WERI-Rb-1 (cell line): ENCODE measurements around the gene GPR132.

ENCODE experiments used
- DNase-seq: peaks from one replicate; pipeline ENCODE4 v3.0.0-alpha.2; 2020
- H3K27ac ChIP-seq: fragments of 250-450 bp; sonication (Bioruptor Pico); 2 replicates; pipeline ENCODE4 v1.5.1; 2020; ENCODE audit warnings: mild to moderate bottlenecking, moderate library complexity
- H3K27me3 ChIP-seq: fragments of 250-450 bp; sonication (Bioruptor Pico); 2 replicates; pipeline ENCODE4 v1.5.1; 2021; ENCODE audit warnings: mild to moderate bottlenecking, low read depth, moderate library complexity; ENCODE audit not compliant: insufficient read depth, severe bottlenecking
- H3K36me3 ChIP-seq: fragments of 250-450 bp; sonication (Bioruptor Pico); 2 replicates; pipeline ENCODE4 v1.5.1; 2020; ENCODE audit warnings: mild to moderate bottlenecking, moderate library complexity
- H3K4me3 ChIP-seq: 2 replicates; pipeline ENCODE4 v1.5.1; 2011; ENCODE audit warnings: low read depth, mild to moderate bottlenecking, control low read depth, low read length
- H3K9me3 ChIP-seq: fragments of 250-450 bp; sonication (Bioruptor Pico); 2 replicates; pipeline ENCODE4 v1.5.1; 2021; ENCODE audit warnings: mild to moderate bottlenecking, moderate library complexity; ENCODE audit not compliant: severe bottlenecking
- CTCF ChIP-seq: IDR thresholded peaks from 2 replicates; pipeline ENCODE4 v1.5.1; 2011; ENCODE audit warnings: low read depth, mild to moderate bottlenecking, control low read depth, inconsistent platforms, low read length

Gene GPR132

GRCh38 chr14:105092171-105093037 lies 27.2 kb upstream of the GPR132 start:
- H3K27me3 ChIP-seq, result no peaks in the 10 kb centered on the region
- peak; percentile 83 for DNase-seq
- TF ChIP-seq CTCF, result no peak
- H3K9me3 ChIP-seq, result no peaks in the 10 kb centered on the region
- no peaks in the 10 kb centered on the region for H3K36me3 ChIP-seq
- H3K27ac ChIP-seq, result peak overlapping the region; percentile 79
- peak overlapping the region; percentile 57 for H3K4me3 ChIP-seq

- TF ChIP-seq CTCF, result no peak
- Histone ChIP-seq H3K4me3 (no peak overlapping the region), H3K9me3 (no peaks in the 10 kb centered on the region), H3K27ac (peak overlapping the region; percentile 79), H3K36me3 (no peaks in the 10 kb centered on the region), H3K27me3 (no peaks in the 10 kb centered on the region)
- DNase-seq, result no peak
Observed at GRCh38 chr14:105091517-105092170, 26.4 kb upstream of the GPR132 start.

- Histone ChIP-seq H3K36me3 (no peaks in the 10 kb centered on the region), H3K27me3 (no peaks in the 10 kb centered on the region), H3K27ac (peak overlapping the region; percentile 26), H3K9me3 (no peaks in the 10 kb centered on the region), H3K4me3 (no peak overlapping the region)
- TF ChIP-seq CTCF, result no peak
- DNase-seq, result no peak
Observed at GRCh38 chr14:105091054-105091516, 25.9 kb upstream of the GPR132 start.

- no peaks in the 10 kb centered on the region for H3K36me3 ChIP-seq
- H3K4me3 ChIP-seq, result no peak overlapping the region
- no peaks in the 10 kb centered on the region for H3K27me3 ChIP-seq
- H3K9me3 ChIP-seq, result no peaks in the 10 kb centered on the region
- DNase-seq, result peak; percentile 93
- peak overlapping the region; percentile 26 for H3K27ac ChIP-seq
- TF ChIP-seq CTCF, result peak; percentile 96
Observed at GRCh38 chr14:105090493-105091053, 25.3 kb upstream of the GPR132 start.

- H3K27ac ChIP-seq, result peak overlapping the region; percentile 21
- no peaks in the 10 kb centered on the region for H3K27me3 ChIP-seq
- no peak for DNase-seq
Observed at GRCh38 chr14:105089746-105090492, 24.7 kb upstream of the GPR132 start.

More at GRCh38 chr14:105089746-105090492, 24.7 kb upstream of the GPR132 start:
- no peaks in the 10 kb centered on the region for H3K36me3 ChIP-seq
- TF ChIP-seq CTCF, result no peak
- no peaks in the 10 kb centered on the region for H3K9me3 ChIP-seq
- H3K4me3 ChIP-seq, result no peak overlapping the region
